ENCODE data around the gene MAP1LC3A. TPM values are rescaled to one million over a fixed set of nuclear protein-coding genes. Genes with fewer than 3 reads are reported as not detected.
A peak's percentile ranks its signal among the peaks of the same experiment; 100 is the strongest.

MAP1LC3A gene
- 24.3 and 25.9 TPM in 2 replicates for total RNA-seq (2021)
- long read RNA-seq, transcript MAP1LC3A-201 (4 exons, 1,574 nt) = major isoform, 45 of 59 reads
- long read RNA-seq, partial matches to known transcripts = 4 of 59 reads
- long read RNA-seq, other reads (novel, unspliced or antisense) = 7 of 59 reads

DNA sequence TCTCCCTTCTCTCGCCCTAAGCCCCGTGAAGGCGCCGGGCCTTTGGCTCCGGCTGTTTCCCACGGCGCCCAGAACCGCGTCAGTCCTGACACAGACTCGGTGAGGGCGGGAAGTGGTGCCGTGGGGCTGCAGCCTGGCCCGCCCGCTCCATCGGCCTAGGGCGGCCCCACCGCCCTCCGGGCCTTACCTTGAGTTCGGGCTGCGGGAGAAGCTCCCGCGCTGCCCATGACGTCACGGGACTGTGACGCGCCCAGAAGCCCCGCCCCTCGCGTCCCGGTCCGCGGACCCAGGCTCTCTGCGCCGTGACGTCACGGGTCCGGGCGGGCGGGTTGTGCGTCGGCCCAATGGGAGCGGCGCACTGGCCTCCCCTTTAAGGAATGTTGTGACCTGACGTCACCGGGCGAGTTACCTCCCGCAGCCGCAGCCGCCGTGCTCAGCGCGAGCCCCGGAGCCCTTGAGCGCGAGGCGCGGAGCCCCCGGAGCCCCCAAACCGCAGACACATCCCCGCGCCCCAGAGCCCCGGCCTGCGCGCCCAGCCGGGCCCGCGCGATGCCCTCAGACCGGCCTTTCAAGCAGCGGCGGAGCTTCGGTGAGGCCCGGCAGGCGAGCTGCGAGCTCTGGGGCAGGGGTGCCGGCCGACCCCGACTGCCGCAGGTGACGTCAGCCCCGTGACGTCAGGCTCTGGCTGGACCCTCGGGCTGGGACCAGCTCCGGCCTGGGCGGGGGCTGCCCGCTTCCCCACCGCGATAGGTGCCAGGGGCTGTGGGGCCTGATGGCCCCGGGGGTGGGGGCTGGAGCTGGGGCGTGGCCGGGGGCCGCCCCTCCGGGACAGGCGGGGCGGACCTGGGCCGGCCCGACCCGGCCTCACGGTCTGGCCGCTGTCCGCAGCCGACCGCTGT lies at the start of gene MAP1LC3A:
TSS of gene MAP1LC3A (plus strand) at position 399 of the 899 bp plus-strand sequence. CDS start at position 550, 151 bp downstream.
- Histone ChIP-seq H3K9ac (ENCODE audit: extremely low read depth, insufficient read length, low read length) (peak within 1 kb of the TSS; percentile 27), H3T11ph (ENCODE audit: low read length) (no peak within 1 kb of the TSS), H3K4me2 (ENCODE audit: insufficient read depth, insufficient read length, low read length) (peak within 1 kb of the TSS; percentile 64), H3K14ac (ENCODE audit: insufficient read depth, low read length) (peak within 1 kb of the TSS; percentile 90), H3K27ac (ENCODE audit: insufficient read length, low read depth, low read length) (no peak within 1 kb of the TSS), H2BK12ac (ENCODE audit: insufficient read length, low read depth, low read length) (no peak within 1 kb of the TSS), H4K5ac (ENCODE audit: insufficient read length, low read depth, low read length) (no peak within 1 kb of the TSS), H4K8ac (replicated peaks; ENCODE audit: insufficient read length, low read depth, low read length) (no peak within 1 kb of the TSS), H2BK15ac (ENCODE audit: low read depth, low read length) (no peak within 1 kb of the TSS), H4K20me1 (ENCODE audit: control insufficient read depth, insufficient read depth, insufficient read length) (no peaks in the 10 kb centered on the region), H2AFZ (ENCODE audit: low read length) (peak within 1 kb of the TSS; percentile 10), H3K79me2 (ENCODE audit: insufficient read depth, low read length) (no peaks in the 10 kb centered on the region), H3K4ac (ENCODE audit: low read depth, low read length) (no peak within 1 kb of the TSS), H3K4me1 (ENCODE audit: insufficient read depth, low read length) (no peaks in the 10 kb centered on the region), H3K27me3 (ENCODE audit: insufficient read depth, low read length) (no peaks in the 10 kb centered on the region), H3K56ac (ENCODE audit: insufficient read length, low read depth, low read length) (no peak within 1 kb of the TSS), H2BK20ac (ENCODE audit: low read depth, low read length, poor library complexity, severe bottlenecking) (no peak within 1 kb of the TSS), H3K23me2 (ENCODE audit: insufficient read length, low read depth, low read length, poor library complexity, severe bottlenecking) (peaks cover 4% of the 10 kb centered on the region), H4K91ac (ENCODE audit: insufficient read length, low read depth, low read length) (no peak within 1 kb of the TSS), H2AK5ac (ENCODE audit: insufficient read length, low read length) (no peak within 1 kb of the TSS), H3K23ac (ENCODE audit: insufficient read length, low read depth, low read length) (no peak within 1 kb of the TSS), H3K79me1 (ENCODE audit: insufficient read depth, low read depth, low read length, poor library complexity, severe bottlenecking) (no peaks in the 10 kb centered on the region), H3K9me3 (ENCODE audit: control insufficient read depth, low read depth, low read length) (no peaks in the 10 kb centered on the region), H3K18ac (ENCODE audit: insufficient read length, low read depth, low read length) (peak within 1 kb of the TSS; percentile 90), H2BK5ac (ENCODE audit: insufficient read length, low read length) (no peak within 1 kb of the TSS), H2BK120ac (ENCODE audit: low read depth, low read length, poor library complexity, severe bottlenecking) (no peak within 1 kb of the TSS)
- no peak for TF ChIP-seq CTCF (conservative IDR thresholded peaks at IDR 0.05)
- Mint-ChIP-seq H3K27ac (peak within 1 kb of the TSS; percentile 18 to 87 (median 83); a peak in 4 of 7 replicates), H3K36me3 (ENCODE audit: insufficient read depth in 1 of 3, low read depth in 3 of 3) (no peaks in the 10 kb centered on the region), H3K4me3 (peak within 1 kb of the TSS; percentile 67 to 82), H3K9me3 (no peaks in the 10 kb centered on the region), H3K4me1 (peaks cover 7 to 9% of the 10 kb centered on the region in 2 experiments), H3K27me3 (ENCODE audit: low read depth) (peaks cover 5% of the 10 kb centered on the region)
- DNase-seq = peak; percentile 95
- WGBS (ENCODE audit: extremely low coverage, insufficient read length, low lambda C conversion rate) = no CpG with 5 or more reads among the region's 103 CpGs
